Hypothalamus (tissue), 51 donors: ENCODE results near the gene PHKA2.
"Not testable (repeated sequence)": the region's sequence is repeated elsewhere in the genome, so short reads cannot be mapped to it uniquely, and the experiment has no call there.

Experiments used
- DNase-seq, 51 donors: peaks; one replicate each; lab custom pipeline; 2025; lab: John Stamatoyannopoulos, UW

PHKA2 gene

GRCh38 chrX:18981124-18981807 is 2.6 kb downstream of the PHKA2 start:
- DNase-seq, result no peak

- DNase-seq, result not testable (repeated sequence)
Measured at GRCh38 chrX:18980262-18980661, 3.7 kb downstream of the PHKA2 start.

- DNase-seq, result no peak
Measured at GRCh38 chrX:18974993-18975392, 8.9 kb downstream of the PHKA2 start.

GRCh38 chrX:18973527-18974192 is 10.3 kb downstream of the PHKA2 start:
- peak in 22 of 51 donors; percentile 0 to 44 (median 9) for DNase-seq

GRCh38 chrX:18971506-18971905 is 12.4 kb downstream of the PHKA2 start:
- no peak for DNase-seq

GRCh38 chrX:18970465-18970864 is 13.4 kb downstream of the PHKA2 start:
- no peak for DNase-seq

- peak in 1 of 51 donors; percentile 1 for DNase-seq
Measured at GRCh38 chrX:18966624-18967023, 17.3 kb downstream of the PHKA2 start.

GRCh38 chrX:18964901-18965300 is 19.0 kb downstream of the PHKA2 start:
- no peak for DNase-seq

- DNase-seq, result no peak
Measured at GRCh38 chrX:18964026-18964425, 19.9 kb downstream of the PHKA2 start.

GRCh38 chrX:18962329-18962728 is 21.6 kb downstream of the PHKA2 start:
- no peak for DNase-seq

GRCh38 chrX:18961686-18962085 is 22.2 kb downstream of the PHKA2 start:
- DNase-seq, result no peak

GRCh38 chrX:18956303-18957032 is 27.4 kb downstream of the PHKA2 start:
- no peak for DNase-seq

- DNase-seq, result no peak
Measured at GRCh38 chrX:18955676-18956075, 28.2 kb downstream of the PHKA2 start.

GRCh38 chrX:18951032-18951431 is 32.9 kb downstream of the PHKA2 start:
- DNase-seq, result no peak

GRCh38 chrX:18949944-18950301 is 34.0 kb downstream of the PHKA2 start:
- no peak for DNase-seq

GRCh38 chrX:18949291-18949943 is 34.5 kb downstream of the PHKA2 start:
- no peak for DNase-seq

- no peak for DNase-seq
Measured at GRCh38 chrX:18946611-18947010, 37.3 kb downstream of the PHKA2 start.

- DNase-seq, result no peak
Measured at GRCh38 chrX:18946157-18946556, 37.8 kb downstream of the PHKA2 start.

- DNase-seq, result no peak
Measured at GRCh38 chrX:18945483-18945882, 38.4 kb downstream of the PHKA2 start.

GRCh38 chrX:18944482-18944881 is 39.4 kb downstream of the PHKA2 start:
- DNase-seq, result no peak

- no peak for DNase-seq
Measured at GRCh38 chrX:18941896-18942295, 42.0 kb downstream of the PHKA2 start.
